Esophagus squamous epithelium (tissue), 5 donors: Measurements from ENCODE around the gene POC1B. TPM values are rescaled to one million over a fixed set of nuclear protein-coding genes. Genes with fewer than 3 reads are reported as not detected.

Source experiments
- DNase-seq: peaks from one replicate; lab custom pipeline; 2025; lab: John Stamatoyannopoulos, UW
- H3K27ac ChIP-seq, 4 donors: fragments of 200-600 bp; sonication (generic); one replicate each; pipeline ENCODE4 v1.5.1; 2016 to 2019; ENCODE audit warnings: mild to moderate bottlenecking in 1 of 4
- H3K27me3 ChIP-seq, 4 donors: fragments of 200-600 bp; sonication (generic); 1 replicate in 3 of 4; 2 replicates in 1 of 4; pipeline versions ENCODE4 v1.5.1 to v1.6.0; 2017 to 2021; ENCODE audit warnings: antibody characterized with exemption in 1 of 4
- H3K36me3 ChIP-seq, 3 donors: fragments of 200-600 bp; sonication (generic); one replicate each; pipeline ENCODE4 v1.5.1; 2016 to 2019
- H3K4me1 ChIP-seq, 3 donors: fragments of 200-600 bp; sonication (generic); one replicate each; pipeline ENCODE4 v1.5.1; 2017 to 2019
- H3K4me3 ChIP-seq, 4 donors: fragments of 200-600 bp; sonication (generic); 1 replicate in 3 of 4; 2 replicates in 1 of 4; pipeline ENCODE4 v1.5.1; 2016 to 2019; ENCODE audit warnings: mild to moderate bottlenecking in 2 of 4, moderate library complexity in 1 of 4
- H3K9me3 ChIP-seq, 3 donors: fragments of 200-600 bp; sonication (generic); one replicate each; pipeline ENCODE4 v1.5.1; 2016 to 2019
- POLR2A ChIP-seq, 4 donors: fragments of 450-650 bp; IDR thresholded peaks; one replicate each; pipeline ENCODE4 v1.6.1; 2017; ENCODE audit warnings: antibody characterized with exemption in 4 of 4, mild to moderate bottlenecking in 4 of 4, moderate library complexity in 3 of 4
- WGBS, 2 donors: methylation state at CpG; one replicate each; pipeline ENCODE4 v1.1.5; 2018; 5-methylcytosine and 5-hydroxymethylcytosine counted together
- intact Hi-C: fragments of 100-400 bp; cut with DNase I; formaldehyde crosslinking; loops from one replicate; pipeline ENCODE4 v1.15.0; 2022
- total RNA-seq, 4 donors: library from RNA; depleted of rRNA; stranded (reverse); fragments of >200 nt; gene quantifications; one replicate each; pipeline ENCODE4 v1.1.0, GENCODE V29; 2016
- TF ChIP-seq, protein P1 (sequence below), 6 experiments: fragments of 450-650 bp in 4 of 6; fragments of 200-600 bp in 2 of 6; sonication (generic) in 2 of 6; IDR thresholded peaks; one replicate each; pipeline ENCODE4 v1.5.1; 2016 to 2019; ENCODE audit warnings: antibody characterized with exemption in 6 of 6, mild to moderate bottlenecking in 4 of 6, moderate library complexity in 4 of 6
- donor health status: DM: yes; HTN: yes; CAD: no.

Gene POC1B
- total RNA-seq, 4 donors from 2014 or later = 12.9 to 21.4 (median 15.3) TPM

DNA sequence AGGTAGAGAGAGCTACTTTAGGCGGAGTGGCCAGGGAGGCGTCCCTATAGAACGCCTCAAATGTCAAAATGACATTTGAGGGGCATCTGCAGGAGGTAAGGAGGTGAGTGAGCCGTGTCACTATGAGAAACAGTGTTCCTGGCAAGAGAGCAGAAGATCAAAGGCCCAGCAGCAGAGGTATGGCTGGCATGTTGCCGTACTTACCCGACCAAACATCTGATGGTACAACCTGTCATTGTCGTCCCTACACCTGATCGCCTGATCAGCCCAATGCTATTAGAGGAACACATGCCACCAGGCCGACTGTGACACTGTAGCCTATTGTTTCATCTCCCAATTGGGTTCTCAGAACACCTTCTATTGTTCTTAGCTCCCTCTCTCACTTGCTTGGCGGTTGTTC is 33.9 kb upstream of the POC1B start:
- Histone ChIP-seq H3K36me3 (no peaks in the 10 kb centered on the region), H3K27me3 (no peaks in the 10 kb centered on the region), H3K27ac (no peak overlapping the region), H3K9me3 (no peaks in the 10 kb centered on the region), H3K4me1 (no peaks in the 10 kb centered on the region), H3K4me3 (no peak overlapping the region)
- 83 to 90% methylated on average over 10 of the region's 10 CpGs for WGBS, 2 donors
- intact Hi-C loops = no loop called here
- no peak for DNase-seq
- TF ChIP-seq, protein P1, sequence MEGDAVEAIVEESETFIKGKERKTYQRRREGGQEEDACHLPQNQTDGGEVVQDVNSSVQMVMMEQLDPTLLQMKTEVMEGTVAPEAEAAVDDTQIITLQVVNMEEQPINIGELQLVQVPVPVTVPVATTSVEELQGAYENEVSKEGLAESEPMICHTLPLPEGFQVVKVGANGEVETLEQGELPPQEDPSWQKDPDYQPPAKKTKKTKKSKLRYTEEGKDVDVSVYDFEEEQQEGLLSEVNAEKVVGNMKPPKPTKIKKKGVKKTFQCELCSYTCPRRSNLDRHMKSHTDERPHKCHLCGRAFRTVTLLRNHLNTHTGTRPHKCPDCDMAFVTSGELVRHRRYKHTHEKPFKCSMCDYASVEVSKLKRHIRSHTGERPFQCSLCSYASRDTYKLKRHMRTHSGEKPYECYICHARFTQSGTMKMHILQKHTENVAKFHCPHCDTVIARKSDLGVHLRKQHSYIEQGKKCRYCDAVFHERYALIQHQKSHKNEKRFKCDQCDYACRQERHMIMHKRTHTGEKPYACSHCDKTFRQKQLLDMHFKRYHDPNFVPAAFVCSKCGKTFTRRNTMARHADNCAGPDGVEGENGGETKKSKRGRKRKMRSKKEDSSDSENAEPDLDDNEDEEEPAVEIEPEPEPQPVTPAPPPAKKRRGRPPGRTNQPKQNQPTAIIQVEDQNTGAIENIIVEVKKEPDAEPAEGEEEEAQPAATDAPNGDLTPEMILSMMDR (IDR thresholded peaks at IDR 0.05) = no peak
- no peak for TF ChIP-seq POLR2A (IDR thresholded peaks at IDR 0.05)

DNA sequence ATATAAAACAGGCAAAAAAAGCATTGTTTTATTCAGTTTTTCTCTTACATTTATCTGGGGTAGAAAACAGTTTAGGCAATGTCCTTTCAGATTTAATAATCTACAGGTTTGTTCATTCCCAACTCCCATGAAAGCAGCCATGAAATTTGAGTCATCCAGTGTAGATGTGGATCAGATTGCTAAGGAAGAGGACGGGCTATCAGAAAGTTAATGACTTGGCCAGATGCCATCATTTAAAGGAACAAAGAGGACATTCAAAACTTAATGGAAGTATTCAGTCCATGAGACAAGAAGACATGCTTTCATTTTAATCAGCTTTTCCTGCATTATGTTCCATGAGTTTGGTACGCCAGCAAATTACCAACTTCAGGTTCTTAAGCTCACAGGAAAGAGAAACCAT is 31.1 kb upstream of the POC1B start:
- TF ChIP-seq POLR2A (IDR thresholded peaks at IDR 0.05) = no peak
- TF ChIP-seq, protein P1 (IDR thresholded peaks at IDR 0.05) = no peak
- Histone ChIP-seq H3K9me3 (no peaks in the 10 kb centered on the region), H3K36me3 (no peaks in the 10 kb centered on the region), H3K27ac (no peak overlapping the region), H3K4me3 (no peak overlapping the region), H3K27me3 (no peaks in the 10 kb centered on the region), H3K4me1 (no peaks in the 10 kb centered on the region)
- intact Hi-C loops = no loop called here
- 69 to 78% methylated on average over 2 of the region's 2 CpGs for WGBS, 2 donors
- DNase-seq = no peak

DNA sequence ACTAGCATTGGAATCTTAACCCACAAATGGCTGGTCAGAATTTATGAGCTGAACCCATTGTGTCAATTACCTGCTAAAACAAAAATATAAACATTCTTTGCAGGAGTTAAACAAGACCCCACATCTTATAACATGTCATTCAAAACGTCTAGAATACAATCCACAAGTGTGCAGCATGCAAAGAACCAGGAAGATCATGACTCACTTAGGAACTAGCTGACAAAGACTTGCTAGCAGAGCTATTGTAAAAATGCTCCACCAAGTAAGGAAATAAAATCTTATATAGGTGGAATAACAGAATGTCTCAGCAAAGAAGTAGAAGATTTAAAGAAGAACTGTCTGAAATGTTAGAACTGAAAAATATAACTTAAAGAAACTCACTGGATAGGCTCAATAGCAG is 26.5 kb upstream of the POC1B start:
- no peaks in the 10 kb centered on the region for H3K4me1 ChIP-seq
- TF ChIP-seq, protein P1 (IDR thresholded peaks at IDR 0.05) = no peak
- no peak for TF ChIP-seq POLR2A (IDR thresholded peaks at IDR 0.05)
- no peak overlapping the region for H3K27ac ChIP-seq
- H3K9me3 ChIP-seq = no peaks in the 10 kb centered on the region
- no peak overlapping the region for H3K4me3 ChIP-seq
- intact Hi-C loops = no loop called here
- H3K36me3 ChIP-seq = no peaks in the 10 kb centered on the region
- no peak for DNase-seq
- H3K27me3 ChIP-seq = no peaks in the 10 kb centered on the region
- 5 to 13% methylated on average over 1 of the region's 1 CpG for WGBS, 2 donors

DNA sequence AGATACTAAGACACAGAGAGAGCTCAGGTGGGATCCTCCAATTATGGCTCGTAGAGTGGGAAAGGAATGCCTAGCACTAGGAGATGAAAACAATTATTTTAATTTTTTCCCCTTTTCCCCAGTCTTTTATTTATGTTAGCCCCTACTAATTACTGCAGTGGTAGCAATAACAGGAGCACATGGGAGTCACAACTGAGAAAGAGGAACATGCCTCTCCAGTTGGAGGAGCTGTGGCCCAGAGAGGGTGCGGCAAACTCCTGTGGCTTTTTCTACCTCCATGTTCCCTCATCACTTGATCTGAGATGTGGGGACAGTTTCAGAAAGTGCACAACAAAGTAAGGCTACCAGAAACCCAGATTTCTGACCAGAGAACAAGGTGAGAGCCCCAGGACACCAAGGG is 25.9 kb upstream of the POC1B start:
- Histone ChIP-seq H3K9me3 (no peaks in the 10 kb centered on the region), H3K27me3 (no peaks in the 10 kb centered on the region), H3K4me3 (no peak overlapping the region), H3K4me1 (no peaks in the 10 kb centered on the region), H3K27ac (no peak overlapping the region), H3K36me3 (no peaks in the 10 kb centered on the region)
- intact Hi-C loops = no loop called here
- DNase-seq = no peak
- TF ChIP-seq, protein P1 (IDR thresholded peaks at IDR 0.05) = no peak
- TF ChIP-seq POLR2A (IDR thresholded peaks at IDR 0.05) = no peak
- 92 to 96% methylated on average over 2 of the region's 2 CpGs for WGBS, 2 donors

DNA sequence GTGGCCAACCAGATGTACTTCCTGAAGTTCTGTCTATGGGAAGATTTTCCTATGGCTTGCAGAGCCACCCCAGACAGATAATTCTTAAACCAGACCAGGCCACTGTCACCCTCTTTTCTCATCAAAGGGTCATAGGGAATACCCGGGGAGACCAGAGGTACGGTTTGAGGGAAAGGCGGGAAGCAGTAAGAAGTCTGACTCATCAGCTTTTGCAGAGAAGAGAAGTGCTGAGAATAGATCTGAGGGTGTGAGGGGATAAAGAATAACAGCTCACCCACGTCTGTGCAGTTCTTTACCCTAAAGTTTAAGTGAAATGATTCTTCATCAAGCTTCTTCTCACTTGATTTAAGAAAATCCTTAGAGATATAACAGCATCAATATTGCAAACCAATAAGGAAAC is 21.3 kb upstream of the POC1B start:
- Histone ChIP-seq H3K9me3 (no peaks in the 10 kb centered on the region), H3K4me3 (no peak overlapping the region), H3K4me1 (peaks cover 0 to 22% (median 8%) of the 10 kb centered on the region in 3 donors), H3K27ac (no peak overlapping the region), H3K36me3 (no peaks in the 10 kb centered on the region), H3K27me3 (no peaks in the 10 kb centered on the region)
- no peak for TF ChIP-seq POLR2A (IDR thresholded peaks at IDR 0.05)
- TF ChIP-seq, protein P1 (IDR thresholded peaks at IDR 0.05) = no peak
- DNase-seq = no peak
- intact Hi-C loops = loop anchor here (10.0 kb wide), 1 partner anchor 558 kb away; no protein-coding TSS in a partner anchor
- 38 to 44% methylated on average over 4 of the region's 4 CpGs for WGBS, 2 donors
